Breast epithelium (tissue), 3 donors: ENCODE measurements around the gene FGR.

Experiments
- CTCF ChIP-seq, 3 donors: fragments of 450-650 bp; IDR thresholded peaks; one replicate each; pipeline ENCODE4 v1.5.1; 2016 to 2017; ENCODE audit warnings: antibody characterized with exemption in 3 of 3, mild to moderate bottlenecking in 3 of 3, moderate library complexity in 3 of 3
- POLR2A ChIP-seq: fragments of 450-650 bp; IDR thresholded peaks from one replicate; pipeline ENCODE4 v1.6.1; 2016; ENCODE audit warnings: antibody characterized with exemption, mild to moderate bottlenecking, moderate library complexity
- POLR2AphosphoS5 ChIP-seq, 3 donors: sonication (generic); formaldehyde crosslinking; IDR thresholded peaks; one replicate each; pipeline ENCODE4 v1.6.1; 2017; ENCODE audit warnings: antibody characterized with exemption in 3 of 3

GRCh38 chr1:27599605-27600497 is 35.1 kb downstream of the FGR start:
- no peak for TF ChIP-seq POLR2A
- no peak for TF ChIP-seq CTCF (IDR thresholded peaks at IDR 0.05)
- no peak for TF ChIP-seq POLR2AphosphoS5 (IDR thresholded peaks at IDR 0.05)
